CD4-positive, CD25-positive, alpha-beta regulatory T cell (primary cell): Measurements from ENCODE around the gene PSMB10. TPM values are rescaled to one million over a fixed set of nuclear protein-coding genes. Genes with fewer than 3 reads are reported as not detected.

Source experiments
- ATAC-seq, 2 donors: fragments of 150-1000 bp; cut with Tn5 transposase; one replicate each; pipeline ENCODE4 v1.10.0; 2021; ENCODE audit warnings: low read depth in 2 of 2, moderate number of reproducible peaks in 2 of 2, moderate library complexity in 1 of 2
- DNase-seq, 3 donors: peaks; one replicate each; pipeline versions ENCODE4 v3.0.0 to v3.0.0-alpha.2; 2012 to 2022; ENCODE audit warnings: mixed read lengths in 1 of 3
- H3K27ac ChIP-seq: one replicate; pipeline ENCODE4 v1.7.0; 2013; ENCODE audit warnings: mild to moderate bottlenecking, low read length; ENCODE audit not compliant: insufficient read depth, poor library complexity, severe bottlenecking
- H3K27me3 ChIP-seq: one replicate; pipeline ENCODE4 v1.7.0; 2013; ENCODE audit warnings: low read length; ENCODE audit not compliant: control insufficient read depth, insufficient read depth
- H3K36me3 ChIP-seq: one replicate; pipeline ENCODE4 v1.7.0; 2013; ENCODE audit warnings: mild to moderate bottlenecking, low read length, moderate library complexity; ENCODE audit not compliant: control insufficient read depth, insufficient read depth
- H3K4me1 ChIP-seq: 2 replicates; pipeline ENCODE4 v1.7.0; 2013; ENCODE audit warnings: mild to moderate bottlenecking, low read length; ENCODE audit not compliant: insufficient read depth, control insufficient read depth, poor library complexity, severe bottlenecking
- H3K4me3 ChIP-seq: one replicate; pipeline ENCODE4 v1.7.0; 2013; ENCODE audit warnings: low read depth, mild to moderate bottlenecking, low read length, moderate library complexity
- H3K9me3 ChIP-seq, 2 experiments: 1 replicate in 1 of 2; 2 replicates in 1 of 2; pipeline ENCODE4 v1.7.0; 2013; ENCODE audit warnings: low read length in 2 of 2, mild to moderate bottlenecking in 1 of 2, moderate library complexity in 1 of 2; ENCODE audit not compliant: control insufficient read depth in 2 of 2
- H3K27ac Mint-ChIP-seq, 3 donors: one replicate each; pipeline ENCODE4 v1.8.0; 2020 to 2022; ENCODE audit warnings: mild to moderate bottlenecking in 3 of 3, mixed read lengths in 3 of 3, moderate library complexity in 2 of 3
- H3K27me3 Mint-ChIP-seq: one replicate; pipeline ENCODE4 v1.8.0; 2022; ENCODE audit warnings: mild to moderate bottlenecking, mixed read lengths
- H3K36me3 Mint-ChIP-seq: one replicate; pipeline ENCODE4 v1.8.0; 2020; ENCODE audit warnings: mixed read lengths
- H3K4me1 Mint-ChIP-seq, 4 donors: one replicate each; pipeline ENCODE4 v1.8.0; 2020 to 2022; ENCODE audit warnings: mixed read lengths in 4 of 4, mild to moderate bottlenecking in 1 of 4
- H3K4me3 Mint-ChIP-seq, 4 donors: one replicate each; pipeline ENCODE4 v1.8.0; 2020 to 2022; ENCODE audit warnings: mild to moderate bottlenecking in 4 of 4, mixed read lengths in 4 of 4, moderate library complexity in 3 of 4
- H3K9me3 Mint-ChIP-seq, 7 donors: one replicate each; pipeline ENCODE4 v1.8.0; 2020 to 2022; ENCODE audit warnings: mixed read lengths in 7 of 7, mild to moderate bottlenecking in 3 of 7, moderate library complexity in 2 of 7
- polyA plus RNA-seq, 4 donors: library from polyadenylated mRNA; unstranded; fragments of 300-500 nt; fragmentation: Illumina TruSeq; gene quantifications; one replicate each; pipeline ENCODE4 v1.2.3, GENCODE V29; 2021
- total RNA-seq: library from RNA; stranded (reverse); gene quantifications from one replicate; pipeline ENCODE4 v1.2.3, GENCODE V29; 2022

Gene PSMB10
- total and polyA plus RNA-seq, 5 donors from 2014 or later, result 136 to 673 (median 525) TPM

DNA sequence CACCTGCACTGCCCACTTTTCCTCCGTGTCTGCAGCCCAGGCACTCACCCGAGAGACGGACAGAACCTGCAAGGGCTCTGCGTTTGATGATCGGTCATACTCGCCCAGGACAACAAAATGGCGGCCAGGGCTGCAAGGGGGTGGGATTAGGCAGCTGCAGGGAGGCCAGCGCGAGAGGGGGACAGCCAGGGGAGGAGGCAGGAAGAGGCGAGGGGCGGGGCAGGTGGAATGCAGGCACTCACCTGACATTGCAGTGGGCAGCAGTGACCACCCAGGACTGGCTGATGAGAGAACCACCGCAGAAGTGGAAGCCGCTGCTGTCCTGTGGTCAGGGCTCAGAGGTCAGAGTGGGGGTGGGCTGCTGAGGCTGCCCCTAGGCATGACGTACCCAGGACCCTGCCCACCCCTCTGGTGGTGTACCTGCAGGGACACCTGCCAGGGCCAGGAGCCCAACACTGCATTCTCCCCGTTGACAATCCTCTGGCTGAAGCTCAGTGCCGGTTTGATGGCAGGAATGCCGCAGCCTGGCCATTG lies 5.9 kb downstream of the PSMB10 start:
- H3K27me3 Mint-ChIP-seq, result no peaks in the 10 kb centered on the region
- Histone ChIP-seq H3K27me3 (no peaks in the 10 kb centered on the region), H3K9me3 (no peaks in the 10 kb centered on the region), H3K36me3 (peaks cover 43% of the 10 kb centered on the region), H3K27ac (no peak overlapping the region), H3K4me3 (no peak overlapping the region), H3K4me1 (peaks cover 15% of the 10 kb centered on the region)
- no peak overlapping the region for H3K4me3 Mint-ChIP-seq
- DNase-seq (no peak), ATAC-seq (no peak)
- peaks cover 0 to 32% (median 15%) of the 10 kb centered on the region in 4 donors for H3K4me1 Mint-ChIP-seq
- H3K27ac Mint-ChIP-seq, result no peak overlapping the region
- H3K36me3 Mint-ChIP-seq, result peaks cover 6% of the 10 kb centered on the region
- H3K9me3 Mint-ChIP-seq, result peaks cover 0 to 1% (median 0%) of the 10 kb centered on the region in 7 donors

GRCh38 chr16:67930191-67930590 lies 6.5 kb downstream of the PSMB10 start:
- H3K36me3 Mint-ChIP-seq, result peaks cover under 1% of the 10 kb centered on the region
- no peaks in the 10 kb centered on the region for H3K9me3 ChIP-seq

DNA sequence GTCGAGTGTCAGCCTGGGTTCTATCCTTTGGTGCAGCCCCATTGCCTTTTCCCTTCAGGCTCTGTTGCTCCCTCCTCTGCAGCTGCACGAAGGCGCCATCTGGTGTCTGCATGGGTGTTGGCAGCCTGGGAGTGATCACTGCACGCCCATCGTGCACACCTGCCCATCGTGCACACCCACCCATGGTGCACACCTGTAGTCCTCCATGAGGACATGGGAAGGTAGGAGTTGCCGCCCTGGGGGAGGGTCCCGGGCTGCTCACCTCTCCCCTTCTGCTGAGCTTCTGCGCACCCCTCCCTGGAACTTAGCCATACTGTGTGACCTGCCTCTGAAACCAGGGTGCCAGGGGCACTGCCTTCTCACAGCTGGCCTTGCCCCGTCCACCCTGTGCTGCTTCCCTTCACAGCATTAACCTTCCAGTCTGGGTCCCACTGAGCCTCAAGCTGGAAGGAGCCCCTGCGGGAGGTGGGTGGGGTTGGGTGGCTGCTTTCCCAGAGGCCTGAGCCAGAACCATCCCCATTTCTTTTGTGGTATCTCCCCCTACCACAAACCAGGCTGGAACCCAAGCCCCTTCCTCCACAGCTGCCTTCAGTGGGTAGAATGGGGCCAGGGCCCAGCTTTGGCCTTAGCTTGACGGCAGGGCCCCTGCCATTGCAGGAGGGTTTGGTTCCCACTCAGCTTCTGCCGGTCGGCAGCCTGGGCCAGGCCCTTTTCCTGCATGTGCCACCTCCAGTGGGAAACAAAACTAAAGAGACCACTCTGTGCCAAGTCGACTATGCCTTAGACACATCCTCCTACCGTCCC lies 7.9 kb downstream of the PSMB10 start:
- DNase-seq (peak; percentile 61 to 78 (median 77)), ATAC-seq (peak; percentile 73 to 78)
- Histone ChIP-seq H3K9me3 (no peaks in the 10 kb centered on the region), H3K27ac (no peak overlapping the region), H3K27me3 (no peaks in the 10 kb centered on the region), H3K36me3 (peaks cover 26% of the 10 kb centered on the region), H3K4me1 (peaks cover 6% of the 10 kb centered on the region), H3K4me3 (no peak overlapping the region)
- H3K4me3 Mint-ChIP-seq, result no peak overlapping the region
- peaks cover 0 to 14% (median 3%) of the 10 kb centered on the region in 4 donors for H3K4me1 Mint-ChIP-seq
- H3K36me3 Mint-ChIP-seq, result no peaks in the 10 kb centered on the region
- H3K9me3 Mint-ChIP-seq, result peaks cover 0 to 1% (median 0%) of the 10 kb centered on the region in 7 donors
- no peaks in the 10 kb centered on the region for H3K27me3 Mint-ChIP-seq
- peak overlapping the region in 2 of 3 donors; percentile 31 to 38 for H3K27ac Mint-ChIP-seq

More at GRCh38 chr16:67930191-67930590, 6.5 kb downstream of the PSMB10 start:
- no peak for DNase-seq
- ATAC-seq, result no peak
- peaks cover 0 to 26% (median 11%) of the 10 kb centered on the region in 4 donors for H3K4me1 Mint-ChIP-seq
- H3K27ac Mint-ChIP-seq, result no peak overlapping the region
- no peak overlapping the region for H3K27ac ChIP-seq
- no peaks in the 10 kb centered on the region for H3K27me3 Mint-ChIP-seq
- H3K36me3 ChIP-seq, result peaks cover 41% of the 10 kb centered on the region
- H3K27me3 ChIP-seq, result no peaks in the 10 kb centered on the region
- peaks cover 0 to 1% (median 0%) of the 10 kb centered on the region in 7 donors for H3K9me3 Mint-ChIP-seq
- peaks cover 13% of the 10 kb centered on the region for H3K4me1 ChIP-seq
- H3K4me3 ChIP-seq, result no peak overlapping the region
- no peak overlapping the region for H3K4me3 Mint-ChIP-seq

- Histone ChIP-seq H3K27me3 (no peaks in the 10 kb centered on the region), H3K27ac (no peak overlapping the region), H3K9me3 (no peaks in the 10 kb centered on the region), H3K4me3 (no peak overlapping the region), H3K4me1 (peaks cover 6% of the 10 kb centered on the region), H3K36me3 (peaks cover 25% of the 10 kb centered on the region)
- peak overlapping the region in 1 of 3 donors; percentile 31 for H3K27ac Mint-ChIP-seq
- H3K4me3 Mint-ChIP-seq, result no peak overlapping the region
- H3K4me1 Mint-ChIP-seq, result peaks cover 0 to 11% (median 2%) of the 10 kb centered on the region in 4 donors
- H3K27me3 Mint-ChIP-seq, result no peaks in the 10 kb centered on the region
- ATAC-seq (no peak), DNase-seq (no peak)
- peaks cover 0 to 1% (median 0%) of the 10 kb centered on the region in 7 donors for H3K9me3 Mint-ChIP-seq
- no peaks in the 10 kb centered on the region for H3K36me3 Mint-ChIP-seq
Observed at GRCh38 chr16:67928147-67928546, 8.5 kb downstream of the PSMB10 start.

DNA sequence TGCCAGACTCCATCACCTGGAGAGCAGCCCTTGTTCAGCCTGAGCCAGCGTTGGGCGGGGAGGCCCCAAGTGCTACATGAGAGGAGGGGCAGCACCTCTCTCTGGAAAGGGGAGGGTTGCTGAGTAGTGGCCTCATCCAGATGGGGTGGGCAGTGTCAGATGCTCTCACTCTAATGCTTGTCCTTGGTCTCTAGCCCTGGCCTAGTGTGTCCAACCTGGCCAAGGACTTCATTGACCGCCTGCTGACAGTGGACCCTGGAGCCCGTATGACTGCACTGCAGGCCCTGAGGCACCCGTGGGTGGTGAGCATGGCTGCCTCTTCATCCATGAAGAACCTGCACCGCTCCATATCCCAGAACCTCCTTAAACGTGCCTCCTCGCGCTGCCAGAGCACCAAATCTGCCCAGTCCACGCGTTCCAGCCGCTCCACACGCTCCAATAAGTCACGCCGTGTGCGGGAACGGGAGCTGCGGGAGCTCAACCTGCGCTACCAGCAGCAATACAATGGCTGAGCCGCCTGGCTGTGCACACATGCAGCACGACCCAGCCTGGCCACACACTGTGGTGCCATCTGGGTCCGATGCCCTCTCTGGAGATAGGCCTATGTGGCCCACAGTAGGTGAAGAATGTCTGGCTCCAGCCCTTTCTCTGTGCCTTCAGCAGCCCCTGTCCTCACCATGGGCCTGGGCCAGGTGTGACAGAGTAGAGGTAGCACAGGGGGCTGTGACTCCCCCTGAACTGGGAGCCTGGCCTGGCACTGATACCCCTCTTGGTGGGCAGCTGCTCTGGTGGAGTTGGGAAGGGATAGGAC lies 9.3 kb downstream of the PSMB10 start:
- H3K9me3 ChIP-seq, result no peaks in the 10 kb centered on the region
- peaks cover 6% of the 10 kb centered on the region for H3K4me1 ChIP-seq
- H3K27me3 ChIP-seq, result no peaks in the 10 kb centered on the region
- Mint-ChIP-seq H3K27ac (no peak overlapping the region), H3K4me1 (peaks cover 0 to 11% (median 2%) of the 10 kb centered on the region in 4 donors), H3K36me3 (no peaks in the 10 kb centered on the region), H3K9me3 (peaks cover 0 to 1% (median 0%) of the 10 kb centered on the region in 7 donors), H3K27me3 (no peaks in the 10 kb centered on the region), H3K4me3 (no peak overlapping the region)
- H3K4me3 ChIP-seq, result no peak overlapping the region
- H3K36me3 ChIP-seq, result peaks cover 24% of the 10 kb centered on the region
- ATAC-seq (no peak), DNase-seq (no peak)
- H3K27ac ChIP-seq, result no peak overlapping the region

GRCh38 chr16:67926181-67926750 lies 10.4 kb downstream of the PSMB10 start:
- H3K4me3 ChIP-seq, result no peak overlapping the region
- no peak overlapping the region for H3K27ac Mint-ChIP-seq
- H3K4me1 Mint-ChIP-seq, result peaks cover 0 to 17% (median 2%) of the 10 kb centered on the region in 4 donors
- no peak overlapping the region for H3K4me3 Mint-ChIP-seq
- H3K36me3 Mint-ChIP-seq, result no peaks in the 10 kb centered on the region
- H3K9me3 Mint-ChIP-seq, result peaks cover 0 to 1% (median 0%) of the 10 kb centered on the region in 7 donors
- no peaks in the 10 kb centered on the region for H3K27me3 Mint-ChIP-seq
- ATAC-seq (no peak), DNase-seq (no peak)
- H3K9me3 ChIP-seq, result no peaks in the 10 kb centered on the region
- H3K36me3 ChIP-seq, result peaks cover 19% of the 10 kb centered on the region
- H3K4me1 ChIP-seq, result peaks cover 6% of the 10 kb centered on the region
- no peaks in the 10 kb centered on the region for H3K27me3 ChIP-seq
- no peak overlapping the region for H3K27ac ChIP-seq

DNA sequence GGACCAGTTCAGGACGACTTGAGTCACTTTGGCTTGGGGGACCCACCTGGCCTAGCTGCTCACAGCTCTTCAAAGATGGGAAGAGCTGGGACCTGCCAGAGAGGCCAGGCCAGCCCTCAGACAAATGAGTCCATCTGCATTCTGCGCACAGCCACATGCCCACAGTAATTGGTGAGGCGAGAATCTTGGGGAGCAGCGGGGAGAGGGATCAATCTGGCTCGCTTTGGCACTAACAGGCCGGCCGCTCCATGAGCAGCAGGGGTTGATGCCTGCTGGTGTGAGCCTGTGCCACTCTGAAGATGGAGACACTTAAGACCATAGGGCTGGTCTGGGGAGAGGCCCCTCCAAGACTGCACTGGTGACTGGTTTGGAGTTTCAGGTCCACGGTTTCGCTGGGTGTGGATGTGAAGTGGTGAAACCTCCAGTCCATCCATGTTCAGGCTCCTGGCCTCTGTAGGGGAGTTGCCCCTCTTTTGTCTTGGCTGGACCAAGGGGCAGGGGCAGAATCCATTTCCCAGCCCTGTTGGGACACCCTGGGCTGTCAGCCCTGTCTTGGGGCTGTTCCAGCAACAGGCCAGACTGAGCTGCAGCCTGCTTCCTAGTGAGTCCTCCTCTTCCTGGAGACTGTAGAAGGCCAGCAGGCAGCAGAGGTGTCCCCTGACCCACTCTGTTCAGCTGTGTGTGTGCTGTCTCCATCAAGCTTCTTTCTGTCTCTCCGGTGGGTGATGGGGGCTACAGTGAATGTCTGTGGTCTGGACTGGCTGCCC lies 12.3 kb downstream of the PSMB10 start:
- Mint-ChIP-seq H3K27me3 (no peaks in the 10 kb centered on the region), H3K4me1 (peaks cover 0 to 17% (median 2%) of the 10 kb centered on the region in 4 donors), H3K4me3 (no peak overlapping the region), H3K27ac (peak overlapping the region in 1 of 3 donors; percentile 8), H3K9me3 (no peaks in the 10 kb centered on the region), H3K36me3 (no peaks in the 10 kb centered on the region)
- peaks cover 6% of the 10 kb centered on the region for H3K4me1 ChIP-seq
- no peaks in the 10 kb centered on the region for H3K27me3 ChIP-seq
- H3K9me3 ChIP-seq, result no peaks in the 10 kb centered on the region
- H3K4me3 ChIP-seq, result no peak overlapping the region
- no peak overlapping the region for H3K27ac ChIP-seq
- ATAC-seq, result no peak
- H3K36me3 ChIP-seq, result peaks cover 22% of the 10 kb centered on the region
- DNase-seq, result no peak
